ENCODE data around the gene COMMD1. TPM values are rescaled to one million over a fixed set of nuclear protein-coding genes. Genes with fewer than 3 reads are reported as not detected.
"Not testable (repeated sequence)": the region's sequence is repeated elsewhere in the genome, so short reads cannot be mapped to it uniquely, and the experiment has no call there.

The COMMD1 gene
- total RNA-seq, 1 donor from 2014 or later, result 26.6 TPM

- no peak for TF ChIP-seq CTCF (IDR thresholded peaks at IDR 0.05)
- intact Hi-C loops (cut with DNase I), result no loop called here
- Histone ChIP-seq H3K4me3 (no peak overlapping the region), H3K36me3 (peaks cover 100% of the 10 kb centered on the region), H3K9me3 (no peaks in the 10 kb centered on the region), H3K4me1 (no peaks in the 10 kb centered on the region), H3K27me3 (ENCODE audit: low read depth) (no peaks in the 10 kb centered on the region), H3K27ac (no peak overlapping the region)
- DNase-seq (no peak), ATAC-seq (peak in 1 of 2 donors; percentile 50)
Observed at GRCh38 chr2:61877571-61878245, 27.8 kb upstream of the COMMD1 start.

GRCh38 chr2:61878761-61879160, 26.7 kb upstream of the COMMD1 start:
- no peaks in the 10 kb centered on the region for H3K27me3 ChIP-seq (ENCODE audit: low read depth)
- no peak for DNase-seq
- ATAC-seq, result no peak
- H3K4me3 ChIP-seq, result no peak overlapping the region
- peaks cover 100% of the 10 kb centered on the region for H3K36me3 ChIP-seq
- intact Hi-C loops (cut with DNase I), result no loop called here
- no peaks in the 10 kb centered on the region for H3K9me3 ChIP-seq
- H3K4me1 ChIP-seq, result no peaks in the 10 kb centered on the region
- no peak overlapping the region for H3K27ac ChIP-seq
- no peak for TF ChIP-seq CTCF (IDR thresholded peaks at IDR 0.05)

- intact Hi-C loops (cut with DNase I); H3K4me1 ChIP-seq; H3K4me3 ChIP-seq; ATAC-seq; H3K27ac ChIP-seq; H3K9me3 ChIP-seq; H3K27me3 ChIP-seq (ENCODE audit: low read depth); DNase-seq: not testable (repeated sequence)
- peaks cover 100% of the 10 kb centered on the region for H3K36me3 ChIP-seq
Observed at GRCh38 chr2:61879351-61879750, 26.1 kb upstream of the COMMD1 start.

GRCh38 chr2:61882850-61883249, 22.6 kb upstream of the COMMD1 start:
- no peak for ATAC-seq

GRCh38 chr2:61885896-61886603, 19.4 kb upstream of the COMMD1 start:
- peaks cover 53% of the 10 kb centered on the region for H3K36me3 ChIP-seq
- TF ChIP-seq CTCF (IDR thresholded peaks at IDR 0.05), result no peak
- no peaks in the 10 kb centered on the region for H3K27me3 ChIP-seq (ENCODE audit: low read depth)
- ATAC-seq, result no peak
- H3K27ac ChIP-seq, result no peak overlapping the region
- H3K4me3 ChIP-seq, result no peak overlapping the region
- no peaks in the 10 kb centered on the region for H3K9me3 ChIP-seq
- no peak for DNase-seq
- intact Hi-C loops (cut with DNase I), result no loop called here
- H3K4me1 ChIP-seq, result peaks cover 26% of the 10 kb centered on the region

More at GRCh38 chr2:61882850-61883249, 22.6 kb upstream of the COMMD1 start:
- H3K9me3 ChIP-seq, result no peaks in the 10 kb centered on the region
- TF ChIP-seq CTCF (IDR thresholded peaks at IDR 0.05), result no peak
- H3K4me1 ChIP-seq, result peaks cover 20% of the 10 kb centered on the region
- no peak for DNase-seq
- H3K36me3 ChIP-seq, result peaks cover 85% of the 10 kb centered on the region
- H3K27me3 ChIP-seq (ENCODE audit: low read depth), result no peaks in the 10 kb centered on the region
- no peak overlapping the region for H3K27ac ChIP-seq
- no peak overlapping the region for H3K4me3 ChIP-seq
- intact Hi-C loops (cut with DNase I), result no loop called here

- ATAC-seq (peak; percentile 25 to 34), DNase-seq (no peak)
- Histone ChIP-seq H3K27ac (peak overlapping the region; percentile 95), H3K36me3 (peaks cover 35% of the 10 kb centered on the region), H3K4me1 (peaks cover 26% of the 10 kb centered on the region), H3K27me3 (ENCODE audit: low read depth) (no peaks in the 10 kb centered on the region), H3K4me3 (peak overlapping the region; percentile 82), H3K9me3 (no peaks in the 10 kb centered on the region)
- TF ChIP-seq CTCF (IDR thresholded peaks at IDR 0.05), result no peak
- intact Hi-C loops (cut with DNase I), result no loop called here
Observed at GRCh38 chr2:61887717-61888266, 17.7 kb upstream of the COMMD1 start.
